ENCODE measurements around the gene SOX18.
A peak's percentile ranks its signal among the peaks of the same experiment; 100 is the strongest.

Gene SOX18

DNA sequence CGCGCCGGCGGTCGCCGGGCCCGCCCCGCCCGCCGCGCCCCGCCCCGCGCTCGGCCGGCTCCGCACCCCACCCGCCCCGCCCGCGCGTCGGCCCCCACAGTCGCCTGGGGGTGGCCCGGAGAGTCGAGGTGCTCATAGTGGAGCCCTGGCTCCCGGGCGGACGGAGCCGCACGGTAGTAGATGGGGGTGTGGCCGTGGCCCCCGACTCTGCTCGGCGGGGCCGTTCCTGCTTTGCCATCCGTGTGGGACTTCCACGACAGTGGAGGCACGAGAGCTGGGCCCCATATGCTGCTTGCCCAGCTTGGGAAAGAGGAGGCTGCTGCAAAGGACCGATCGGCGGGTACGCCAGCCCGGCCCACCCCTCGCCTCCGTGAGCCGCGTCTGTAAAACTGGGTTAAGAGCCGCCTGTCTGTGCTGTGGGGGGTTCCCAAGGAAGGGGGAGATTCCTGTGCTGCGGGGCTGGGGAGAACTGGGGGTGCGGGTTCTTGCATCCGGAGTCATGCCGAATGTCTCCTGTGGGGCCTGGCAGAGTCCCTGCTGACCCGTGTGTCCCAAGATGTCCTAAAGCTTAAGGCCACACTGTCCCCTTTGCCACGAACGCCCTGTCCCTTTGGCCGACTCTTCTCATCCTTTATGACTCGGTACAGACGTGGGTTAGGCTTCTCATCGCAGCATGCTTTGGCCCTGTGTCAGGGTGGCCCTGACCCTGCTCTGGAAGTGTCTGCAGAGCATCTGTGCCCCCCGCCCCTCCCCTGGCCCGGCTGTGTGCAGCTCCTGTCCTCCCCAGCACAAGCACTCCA lies 30.8 kb upstream of the SOX18 start, which contains the start of gene OPRL1:
Gene OPRL1, plus strand, starts transcription at position 70 of the 800 bp plus-strand sequence. CDS start 12,639 bp downstream, outside the sequence.
- peak; percentile 49 for DNase-seq

DNA sequence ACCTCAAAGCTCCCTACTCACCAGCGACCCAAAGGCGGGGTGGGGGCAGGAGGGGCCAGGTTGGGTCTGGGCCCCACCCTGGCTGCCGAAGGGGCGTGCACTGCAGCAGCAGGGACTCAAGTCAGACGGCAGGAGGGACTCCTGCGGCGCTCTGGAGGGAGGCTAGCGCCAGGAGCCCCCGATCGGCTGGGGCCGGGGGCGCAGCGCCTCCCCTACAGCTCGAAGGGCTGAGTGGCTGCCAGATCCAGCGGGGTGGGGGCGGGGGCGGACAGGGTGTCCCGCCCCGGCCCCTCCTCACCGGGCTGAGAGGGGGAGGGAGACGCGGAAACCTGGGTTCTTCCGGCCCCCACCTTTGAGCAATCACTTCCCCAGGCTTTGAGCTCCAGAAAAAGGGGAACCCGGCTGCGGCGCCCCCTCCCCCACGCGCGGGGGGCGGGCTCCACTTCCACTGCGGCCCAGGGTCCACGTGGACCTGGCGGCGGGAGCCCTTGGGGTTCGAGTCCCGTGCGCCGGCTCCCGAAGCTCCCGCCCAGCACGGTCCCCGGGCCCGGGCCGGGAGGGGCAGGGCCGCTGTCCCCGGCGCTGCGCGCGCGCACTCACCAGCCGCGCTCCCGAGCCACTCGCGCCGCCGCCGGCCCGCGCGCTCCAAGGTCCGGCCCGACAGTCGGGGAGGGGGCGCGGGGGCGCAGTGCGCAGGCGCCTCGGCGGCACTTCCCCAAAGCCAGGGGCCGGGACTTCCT lies 30.0 kb upstream of the SOX18 start, which contains the start of gene RGS19:
Gene RGS19, minus strand, starts transcription at position 246 of the 740 bp plus-strand sequence. CDS start 2,632 bp downstream, outside the sequence.
- DNase-seq, result peak; percentile 64

DNA sequence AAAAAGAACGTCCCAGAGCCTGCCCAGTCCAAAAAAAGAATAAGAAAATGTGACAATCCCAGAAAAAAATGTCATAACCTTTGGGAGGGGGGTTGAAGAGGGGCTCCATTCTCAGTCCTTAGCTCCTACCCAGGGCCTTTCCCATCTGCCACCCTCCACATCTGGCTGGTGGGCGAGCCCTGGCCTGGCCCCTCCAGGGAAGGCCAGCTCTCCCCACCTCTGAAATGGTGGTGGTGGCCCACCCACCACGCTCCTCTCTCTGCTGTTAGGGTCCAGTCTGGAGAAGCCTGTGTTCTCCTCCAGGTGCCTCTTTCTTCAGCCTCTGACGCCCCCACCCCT lies 29.5 kb upstream of the SOX18 start:
- DNase-seq, result no peak

DNA sequence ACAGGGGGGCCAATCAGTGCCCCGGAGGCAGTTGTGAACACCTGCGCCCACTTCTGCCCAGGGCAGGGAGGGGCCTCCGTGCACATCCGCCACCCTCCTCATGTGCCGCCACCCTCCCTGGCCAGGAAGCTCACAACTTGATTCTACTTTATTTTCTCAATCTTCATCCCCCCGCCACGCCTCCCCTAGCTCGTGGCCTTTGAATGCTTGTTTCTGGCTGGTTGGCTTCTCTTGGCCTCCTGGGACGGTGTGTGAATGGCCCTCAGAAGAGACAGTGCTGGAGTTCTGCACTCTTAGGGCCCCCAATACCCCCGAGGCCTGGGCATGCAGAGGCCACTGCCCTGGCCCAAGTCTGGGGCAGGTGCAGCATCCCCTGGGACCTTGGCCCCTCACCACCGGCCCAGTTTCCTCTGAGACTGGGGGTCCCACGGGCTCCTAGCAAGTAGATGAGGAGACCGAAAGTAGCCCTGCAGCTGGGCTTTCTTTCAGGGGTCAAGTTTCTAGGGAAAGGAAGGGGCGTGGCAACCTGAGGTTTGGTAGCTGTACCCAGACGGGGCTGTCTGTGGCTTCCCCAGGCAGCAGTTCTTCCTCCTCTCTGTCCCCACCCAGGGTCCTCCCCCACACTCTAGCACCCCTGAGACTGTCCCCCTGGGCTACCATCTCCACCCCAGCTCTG lies 28.6 kb upstream of the SOX18 start:
- peak; percentile 54 for DNase-seq

DNA sequence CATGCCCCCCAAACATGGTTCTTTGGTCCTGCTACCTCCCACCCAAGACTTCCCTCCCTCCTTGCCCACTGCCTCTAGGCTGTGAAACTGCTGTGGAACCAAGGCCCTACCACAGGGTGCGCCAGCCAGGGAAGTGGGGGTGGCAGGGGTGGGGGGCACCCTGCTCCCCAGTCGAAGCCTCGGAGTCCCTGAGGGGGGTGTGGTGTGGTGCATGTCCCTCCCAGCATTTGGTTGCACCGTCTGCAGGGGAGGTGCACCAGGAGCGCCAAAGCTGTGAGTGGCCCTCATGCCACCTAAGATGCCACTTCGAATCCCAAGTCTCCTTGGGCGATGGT lies 28.1 kb upstream of the SOX18 start:
- no peak for DNase-seq

DNA sequence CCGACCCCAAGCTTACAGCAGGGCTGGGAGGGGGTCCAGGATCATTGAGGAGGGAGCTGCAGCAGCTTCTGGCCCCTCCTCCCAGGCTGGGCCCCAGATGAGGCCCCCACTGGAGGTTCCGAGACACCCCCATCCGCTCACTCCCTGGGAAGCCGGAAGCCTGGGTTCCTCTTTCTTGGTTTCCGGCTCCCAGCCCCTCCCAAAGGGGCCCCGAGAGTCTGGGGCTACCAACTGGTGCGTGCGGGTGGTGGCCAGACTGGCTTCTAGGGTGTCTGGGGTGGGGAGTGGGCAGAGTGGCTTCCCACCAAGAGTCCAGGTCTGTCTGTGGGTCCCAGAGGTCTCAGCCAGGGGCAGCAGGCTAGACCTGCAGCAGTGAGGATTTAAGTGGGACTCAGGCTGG lies 27.7 kb upstream of the SOX18 start:
- DNase-seq, result no peak

DNA sequence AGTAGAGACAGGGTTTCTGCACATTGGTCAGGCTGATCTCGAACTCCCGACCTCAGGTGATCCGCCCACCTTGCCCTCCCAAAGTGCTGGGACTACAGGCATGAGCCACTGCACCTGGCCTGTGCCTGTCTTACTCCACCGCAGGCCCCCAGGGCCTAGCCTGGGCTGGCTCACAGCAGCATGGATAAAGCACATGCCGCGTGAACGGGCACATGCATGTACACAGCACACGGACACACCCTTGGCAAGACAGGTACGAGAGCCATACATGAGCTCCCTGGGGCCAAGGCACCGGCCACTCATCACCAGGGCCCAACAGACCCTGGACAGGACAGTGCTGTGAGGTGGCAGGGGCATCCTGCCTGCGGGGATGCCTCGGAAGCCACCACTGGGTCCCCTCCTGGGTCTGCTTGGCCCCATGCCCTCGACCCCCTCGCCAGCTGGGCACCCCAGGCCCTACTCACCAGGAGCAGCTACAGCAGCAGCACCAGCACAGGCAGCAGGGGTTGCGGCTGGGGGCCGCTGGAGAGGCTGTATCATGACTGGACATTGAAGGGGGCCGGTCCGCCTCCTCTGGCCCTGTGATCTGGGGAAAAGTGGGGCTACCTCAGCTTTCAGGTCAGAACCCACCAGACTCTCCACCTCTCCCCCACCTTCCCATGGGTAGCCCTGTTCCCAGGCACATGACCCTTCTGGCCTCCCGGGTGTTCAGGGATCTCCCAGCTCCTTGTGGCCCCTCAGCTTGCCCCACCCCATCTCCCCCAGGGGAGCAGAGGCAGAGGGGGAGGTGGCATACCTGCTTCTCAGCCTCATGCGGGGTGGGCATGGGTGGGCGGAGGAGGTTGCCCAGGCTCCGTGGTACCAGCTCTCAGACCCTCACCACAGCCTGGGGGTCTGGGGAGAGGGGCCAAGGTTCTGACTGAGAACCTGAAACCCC lies 26.9 kb upstream of the SOX18 start:
- DNase-seq, result no peak

DNA sequence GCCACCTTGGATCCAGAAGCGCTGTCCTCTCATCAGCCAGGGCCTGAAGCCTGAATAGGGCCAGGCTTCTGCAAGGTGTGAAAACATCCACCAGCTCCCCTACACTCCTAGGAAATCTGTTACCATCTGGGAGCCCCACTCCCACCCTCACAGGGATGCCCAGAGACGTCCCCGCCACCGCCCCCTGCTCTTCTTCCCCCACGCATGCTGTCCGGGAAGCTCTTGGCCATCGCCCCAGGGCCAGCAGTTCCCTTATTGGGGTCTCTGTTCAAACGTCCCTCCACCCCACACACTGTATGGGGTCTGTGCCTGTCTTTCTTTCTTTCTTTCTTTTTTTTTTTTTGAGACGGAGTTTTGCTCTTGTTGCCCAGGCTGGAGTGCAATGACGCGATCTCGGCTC lies 26.1 kb upstream of the SOX18 start:
- DNase-seq, result no peak

DNA sequence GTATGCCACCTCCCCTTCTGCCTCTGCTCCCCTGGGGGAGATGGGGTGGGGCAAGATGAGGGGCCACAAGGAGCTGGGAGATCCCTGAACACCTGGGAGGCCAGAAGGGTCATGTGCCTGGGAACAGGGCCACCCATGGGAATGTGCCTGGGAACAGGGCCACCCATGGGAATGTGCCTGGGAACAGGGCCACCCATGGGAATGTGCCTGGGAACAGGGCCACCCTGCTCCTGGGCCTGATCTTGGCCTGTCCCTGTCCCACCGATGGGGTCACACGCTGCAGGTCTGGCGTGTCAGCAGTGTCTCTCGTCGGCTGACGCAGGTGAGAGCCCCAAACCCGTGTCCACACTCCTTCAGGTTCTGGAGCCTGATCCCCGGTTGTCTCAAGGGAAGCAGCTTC lies 25.5 kb upstream of the SOX18 start:
- no peak for DNase-seq

DNA sequence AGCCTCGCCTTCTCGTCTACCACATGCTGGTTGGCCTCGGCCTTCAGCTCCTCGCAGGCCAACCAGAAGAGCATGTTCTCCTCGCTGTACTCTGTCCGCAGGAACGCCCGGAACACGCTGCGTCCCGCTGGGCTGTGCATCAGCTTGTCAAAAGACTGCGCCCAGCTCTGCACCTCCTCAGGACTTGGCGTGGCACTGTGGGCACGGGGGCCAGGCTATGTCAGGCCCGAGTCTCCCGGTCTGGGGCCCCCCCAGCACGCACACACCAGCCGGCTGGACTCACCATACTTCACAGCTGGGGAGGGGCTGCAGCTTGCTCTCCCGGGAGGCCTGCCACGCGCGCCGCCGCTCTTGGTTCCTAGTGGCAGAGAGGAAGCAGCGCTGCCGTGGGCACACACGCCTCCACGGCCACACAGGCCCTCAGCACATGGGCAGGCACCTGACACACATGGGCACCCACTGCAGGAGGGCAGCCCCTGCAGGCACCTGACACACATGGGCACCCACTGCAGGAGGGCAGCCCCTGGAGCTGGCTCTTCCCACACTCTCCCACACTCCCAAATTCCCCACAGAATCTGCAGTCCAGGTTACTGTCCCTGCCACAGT lies 24.8 kb upstream of the SOX18 start:
- no peak for DNase-seq

DNA sequence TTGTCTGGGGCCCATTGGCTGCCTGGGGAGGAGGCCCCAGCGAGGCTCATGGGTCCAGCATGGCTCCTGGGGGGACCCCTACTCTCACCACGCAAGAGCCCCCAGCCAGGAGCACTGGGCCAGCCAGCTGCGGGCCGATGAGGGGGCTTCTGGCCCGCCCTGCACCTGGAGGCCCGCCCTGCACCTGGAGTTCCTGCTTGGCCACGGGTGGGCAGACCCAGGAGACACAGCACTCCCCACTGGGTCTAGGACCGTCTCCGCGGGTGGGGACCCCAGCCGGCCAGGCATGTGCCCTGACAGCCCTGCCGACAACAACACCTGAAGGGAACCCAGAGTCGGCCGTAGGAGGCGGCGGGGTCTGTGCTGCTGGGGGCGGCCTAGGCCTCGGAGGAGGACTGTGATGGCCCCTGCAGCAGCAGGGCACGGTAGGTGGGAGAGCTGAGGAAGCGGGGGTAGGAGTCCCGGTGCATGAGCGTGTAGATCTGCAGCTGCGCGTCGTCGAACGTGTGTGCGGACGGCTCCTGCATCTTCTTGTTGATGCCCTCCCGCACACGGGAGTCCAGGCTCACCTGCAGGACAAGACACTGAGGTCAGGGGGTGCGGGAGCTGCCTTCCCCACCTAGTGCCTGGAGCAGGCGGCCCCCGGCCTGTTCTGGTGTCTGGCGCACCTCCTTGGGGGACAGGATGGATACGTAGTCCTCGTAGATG lies 24.2 kb upstream of the SOX18 start:
- DNase-seq, result no peak

DNA sequence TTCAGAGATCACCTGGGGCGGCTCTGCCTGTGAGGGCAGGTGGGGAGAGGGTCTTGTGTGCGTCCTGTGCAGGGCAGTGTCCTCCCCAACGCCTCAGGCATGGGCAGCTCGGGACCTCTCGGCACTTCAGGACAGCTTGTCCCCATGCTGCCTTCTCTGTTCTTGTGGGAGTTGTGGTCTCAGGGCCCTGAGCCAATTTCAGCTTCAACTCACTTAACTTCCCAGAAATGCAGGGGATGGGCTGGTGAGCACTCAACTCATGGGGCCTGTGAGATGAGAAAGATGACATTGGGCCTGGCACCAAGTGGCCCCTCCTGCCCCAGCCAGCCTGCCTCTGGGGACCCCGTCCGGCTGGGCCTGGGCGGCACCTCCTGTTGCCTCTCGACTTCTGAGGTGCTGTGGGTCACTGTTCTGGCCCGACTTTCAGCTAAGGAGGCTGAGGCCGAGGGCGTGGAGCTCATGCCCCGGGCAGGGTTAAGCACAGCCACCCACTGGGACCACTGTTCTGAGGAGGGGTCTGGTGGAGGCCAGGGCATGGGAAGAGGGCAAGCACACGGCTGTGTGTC lies 23.1 kb upstream of the SOX18 start:
- DNase-seq, result no peak

DNA sequence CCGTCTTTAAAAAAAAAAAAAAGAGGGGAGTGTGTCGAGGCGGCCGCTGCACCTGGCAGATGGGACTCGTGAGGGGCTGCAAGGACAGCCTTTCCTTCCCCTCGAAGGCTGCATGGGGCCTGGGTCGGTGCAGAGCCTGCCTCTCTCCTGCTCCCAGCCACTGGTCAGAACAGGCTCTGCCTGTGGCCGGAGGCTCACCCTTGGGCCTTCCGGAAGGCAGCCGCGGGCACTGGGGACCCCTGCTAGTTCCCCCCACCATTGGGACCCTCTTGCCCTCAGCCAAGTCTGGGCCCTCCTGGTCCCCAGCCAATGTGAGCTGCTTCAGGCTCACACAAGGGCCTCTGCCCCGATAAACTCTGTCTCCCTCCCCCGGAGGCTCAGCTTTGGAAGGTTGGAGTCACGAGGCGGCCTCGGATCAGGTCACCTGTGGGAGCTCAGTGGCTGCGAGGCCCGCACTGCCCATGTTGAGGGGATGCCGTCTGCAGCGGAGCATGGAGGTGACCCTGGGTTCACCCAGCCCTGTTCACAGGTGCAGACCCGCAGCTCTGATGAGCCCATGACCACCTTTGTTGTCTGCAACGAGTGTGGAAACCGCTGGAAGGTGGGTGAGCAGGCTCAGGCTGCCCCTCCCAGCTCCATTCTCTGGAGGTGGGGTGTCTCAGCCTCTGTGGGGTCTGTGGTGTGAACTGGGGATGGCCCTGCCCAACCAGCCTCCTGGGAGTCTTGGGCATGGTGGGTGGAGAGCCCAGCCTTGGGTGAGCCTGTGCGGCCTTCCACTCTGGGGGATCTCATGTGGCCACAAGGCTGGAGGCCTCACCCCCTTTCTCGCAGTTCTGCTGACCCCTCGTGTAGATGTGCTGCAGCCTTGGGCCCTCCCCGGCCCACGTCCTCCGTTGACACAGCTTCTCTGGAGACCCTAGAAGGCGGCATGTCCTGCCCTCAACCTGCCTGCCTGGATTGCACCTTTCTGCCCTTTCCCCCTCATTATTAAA lies 22.2 kb upstream of the SOX18 start:
- DNase-seq, result no peak

DNA sequence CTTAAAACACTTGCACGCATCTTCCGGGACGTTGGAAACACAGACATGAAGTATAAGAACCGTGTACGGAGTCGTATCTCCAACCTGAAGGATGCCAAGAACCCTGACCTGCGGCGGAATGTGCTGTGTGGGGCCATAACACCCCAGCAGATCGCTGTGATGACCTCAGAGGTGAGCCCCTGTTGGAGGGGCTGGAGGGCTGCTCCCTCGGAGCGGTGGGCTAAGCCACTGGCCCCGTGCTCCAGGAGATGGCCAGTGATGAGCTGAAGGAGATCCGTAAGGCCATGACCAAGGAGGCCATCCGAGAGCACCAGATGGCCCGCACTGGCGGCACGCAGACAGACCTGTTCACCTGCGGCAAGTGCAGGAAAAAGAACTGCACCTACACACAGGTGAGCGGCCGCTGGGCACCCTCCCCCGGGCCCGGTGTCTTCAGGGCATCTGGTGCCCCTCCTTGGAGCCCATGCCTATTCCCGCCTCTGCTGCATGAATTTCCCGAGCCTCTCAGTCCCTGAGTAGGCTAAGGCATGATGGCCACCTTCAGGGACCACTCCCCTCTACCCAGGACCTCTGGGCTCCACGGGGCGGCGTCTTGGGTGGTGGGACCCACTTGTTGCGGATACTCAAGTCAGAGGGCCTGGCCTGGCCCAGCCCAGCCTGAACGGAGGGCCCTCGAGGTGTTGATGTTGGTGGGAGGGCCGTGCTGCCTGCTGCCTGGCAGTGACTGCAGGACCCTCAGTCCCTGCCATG lies 21.0 kb upstream of the SOX18 start:
- DNase-seq, result no peak

DNA sequence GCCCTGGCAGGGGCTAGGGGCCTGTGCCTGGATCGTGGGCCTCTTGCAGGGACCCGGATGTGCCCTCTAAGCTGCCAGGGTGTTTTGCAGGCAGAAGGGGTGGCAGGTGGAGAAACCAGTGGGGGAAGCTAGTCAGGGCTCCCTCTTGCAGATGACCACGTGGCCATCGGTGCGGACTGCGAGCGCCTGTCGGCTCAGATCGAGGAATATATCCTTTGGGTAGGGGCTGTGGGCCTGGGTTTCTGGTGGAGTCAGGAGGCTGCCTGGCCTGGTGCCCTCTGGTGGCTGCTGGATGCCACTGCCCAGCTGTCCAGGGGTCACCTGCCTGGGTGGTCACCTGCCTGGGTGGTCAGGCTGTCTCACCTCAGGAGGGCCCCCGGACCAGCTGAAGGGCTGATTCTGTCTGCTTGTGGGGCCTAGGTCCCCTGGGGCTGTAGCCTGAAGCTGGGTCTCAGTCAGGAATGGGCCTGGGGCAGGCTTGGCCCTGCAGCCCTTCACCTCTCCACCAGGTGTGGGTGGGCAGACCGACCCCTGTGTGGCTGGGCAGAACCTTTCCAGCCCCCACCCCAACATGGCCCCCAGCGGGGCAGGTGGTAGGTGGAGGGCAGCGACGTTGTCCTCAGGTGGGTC lies 20.3 kb upstream of the SOX18 start:
- no peak for DNase-seq

DNA sequence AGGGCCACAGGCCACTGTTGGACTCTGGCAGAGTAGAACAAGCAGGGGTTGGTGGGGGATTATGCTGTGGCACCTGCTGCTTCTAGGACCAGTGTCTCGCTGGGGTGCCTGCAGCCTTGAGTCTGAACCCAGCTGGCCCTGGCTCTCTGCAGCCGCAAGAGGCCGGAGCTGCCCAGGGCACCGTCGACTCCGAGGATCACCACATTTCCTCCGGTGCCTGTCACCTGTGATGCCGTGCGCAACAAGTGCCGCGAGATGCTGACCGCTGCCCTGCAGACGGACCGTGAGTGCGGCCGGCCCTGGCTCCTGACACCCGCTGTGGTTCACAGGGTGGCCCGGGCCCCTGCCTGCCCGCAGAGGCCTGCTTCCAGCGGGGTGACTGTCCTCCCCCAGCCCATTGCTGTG lies 19.8 kb upstream of the SOX18 start:
- DNase-seq, result no peak

DNA sequence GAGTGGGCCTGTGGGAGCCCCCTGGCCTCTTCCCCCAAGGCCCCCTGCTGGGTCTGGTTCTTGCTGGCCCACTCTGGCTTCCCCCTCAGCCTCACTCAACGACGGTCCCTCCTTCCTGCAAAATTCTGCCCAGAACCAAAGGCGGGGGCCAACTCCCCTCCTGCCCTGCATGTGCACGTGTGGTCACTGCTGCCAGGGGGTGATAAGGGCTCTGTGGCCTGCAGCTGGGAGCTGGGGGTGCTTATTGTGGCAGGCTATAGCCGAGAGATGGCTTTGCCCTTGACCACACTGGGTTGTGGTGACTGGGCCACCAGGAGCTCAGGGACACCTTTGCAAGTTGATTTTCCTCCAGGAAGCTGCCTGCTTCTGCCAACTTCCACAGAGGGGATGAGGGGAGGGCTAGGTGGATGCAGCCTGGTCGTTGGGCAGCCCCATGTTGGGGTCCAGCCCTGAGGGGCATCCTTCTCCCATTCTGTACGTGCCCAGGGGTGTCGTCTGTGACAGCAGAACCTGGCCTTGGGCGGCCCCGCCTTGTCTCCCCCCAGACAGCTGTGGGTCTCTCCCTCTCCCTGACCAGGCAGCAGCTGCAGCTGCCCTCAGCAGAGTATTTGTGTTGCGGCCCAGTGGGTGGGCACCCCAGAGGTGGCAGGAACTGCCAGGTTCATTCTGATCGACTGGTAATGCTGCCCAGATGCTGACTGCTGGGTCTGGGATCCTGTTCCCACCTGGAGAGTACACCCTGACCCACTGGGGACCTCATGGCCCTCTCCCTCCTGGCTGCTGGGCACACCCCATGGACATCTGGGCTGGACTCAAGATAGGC lies 19.2 kb upstream of the SOX18 start:
- no peak for DNase-seq
